ENCODE data around the gene BCL2. TPM values are rescaled to one million over a fixed set of nuclear protein-coding genes. Genes with fewer than 3 reads are reported as not detected.
A peak's percentile ranks its signal among the peaks of the same experiment; 100 is the strongest.
"Not testable (repeated sequence)": the region's sequence is repeated elsewhere in the genome, so short reads cannot be mapped to it uniquely, and the experiment has no call there.

BCL2 gene
- total and polyA plus RNA-seq, 3 donors from 2014 or later, result 6.3 to 20.8 (median 16.0) TPM

DNA sequence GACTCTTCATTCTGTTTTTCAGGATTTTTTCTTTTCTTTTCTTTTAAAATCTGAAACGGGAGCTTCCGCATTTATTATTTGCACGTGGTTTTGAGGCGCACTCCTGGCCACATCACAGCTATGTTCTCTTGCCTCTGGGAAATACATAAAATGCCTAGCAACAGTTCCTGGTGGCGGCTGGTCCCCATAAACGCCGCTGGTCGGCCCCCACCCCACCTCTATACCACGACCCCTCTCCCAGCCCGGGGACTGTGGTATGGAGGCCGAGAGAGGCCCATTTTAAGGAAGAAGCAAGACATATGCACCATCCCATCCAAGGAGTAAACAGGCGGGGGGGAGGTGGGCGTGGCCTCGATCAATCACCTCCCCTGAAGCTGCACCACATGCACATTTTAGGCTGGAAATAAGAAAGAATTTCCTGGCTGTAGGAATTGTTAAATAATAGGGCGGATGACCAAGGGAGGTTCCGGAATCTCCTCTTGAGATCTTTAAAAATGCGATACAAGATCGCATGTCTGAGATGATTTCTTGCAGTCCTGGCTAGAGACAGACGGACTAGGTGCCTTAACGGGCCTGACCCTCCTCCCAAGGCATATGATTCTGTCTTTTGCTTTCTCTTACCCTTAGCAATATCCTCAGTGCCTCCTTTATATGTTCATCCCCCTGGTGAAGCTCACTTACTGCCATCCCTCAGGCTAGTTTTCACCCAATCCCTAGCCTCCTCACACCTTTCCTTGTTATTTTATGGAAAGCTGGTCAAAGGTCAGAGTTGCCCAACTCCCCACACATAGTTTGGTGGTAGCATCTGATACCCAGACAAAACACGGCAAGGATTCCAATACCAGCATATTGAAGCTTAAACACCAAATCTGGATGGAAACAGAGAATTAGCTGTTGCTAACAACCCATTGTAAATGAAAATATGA lies 82.4 kb downstream of the BCL2 start:
- peak; percentile 78 for DNase-seq
- H3K4me1 ChIP-seq, result peaks cover 50% of the 10 kb centered on the region
- H3K27ac ChIP-seq, result peak overlapping the region; percentile 83 to 89
- intact Hi-C loops (cut with DNase I; ENCODE audit: low total_unique reads), result no loop called here
- WGBS, 2 donors, result 55 to 64% methylated on average over 18 to 21 of the region's 21 CpGs
- no peaks in the 10 kb centered on the region for H3K27me3 ChIP-seq
- H3K36me3 ChIP-seq (ENCODE audit: low read depth, missing control alignments), result no peaks in the 10 kb centered on the region
- H3K4me3 ChIP-seq, result peak overlapping the region; percentile 24 to 31
- no peaks in the 10 kb centered on the region for H3K9me3 ChIP-seq
- TF ChIP-seq, protein P1, sequence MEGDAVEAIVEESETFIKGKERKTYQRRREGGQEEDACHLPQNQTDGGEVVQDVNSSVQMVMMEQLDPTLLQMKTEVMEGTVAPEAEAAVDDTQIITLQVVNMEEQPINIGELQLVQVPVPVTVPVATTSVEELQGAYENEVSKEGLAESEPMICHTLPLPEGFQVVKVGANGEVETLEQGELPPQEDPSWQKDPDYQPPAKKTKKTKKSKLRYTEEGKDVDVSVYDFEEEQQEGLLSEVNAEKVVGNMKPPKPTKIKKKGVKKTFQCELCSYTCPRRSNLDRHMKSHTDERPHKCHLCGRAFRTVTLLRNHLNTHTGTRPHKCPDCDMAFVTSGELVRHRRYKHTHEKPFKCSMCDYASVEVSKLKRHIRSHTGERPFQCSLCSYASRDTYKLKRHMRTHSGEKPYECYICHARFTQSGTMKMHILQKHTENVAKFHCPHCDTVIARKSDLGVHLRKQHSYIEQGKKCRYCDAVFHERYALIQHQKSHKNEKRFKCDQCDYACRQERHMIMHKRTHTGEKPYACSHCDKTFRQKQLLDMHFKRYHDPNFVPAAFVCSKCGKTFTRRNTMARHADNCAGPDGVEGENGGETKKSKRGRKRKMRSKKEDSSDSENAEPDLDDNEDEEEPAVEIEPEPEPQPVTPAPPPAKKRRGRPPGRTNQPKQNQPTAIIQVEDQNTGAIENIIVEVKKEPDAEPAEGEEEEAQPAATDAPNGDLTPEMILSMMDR (IDR thresholded peaks at IDR 0.05), result no peak
- no peak for TF ChIP-seq POLR2A (IDR thresholded peaks at IDR 0.05)

DNA sequence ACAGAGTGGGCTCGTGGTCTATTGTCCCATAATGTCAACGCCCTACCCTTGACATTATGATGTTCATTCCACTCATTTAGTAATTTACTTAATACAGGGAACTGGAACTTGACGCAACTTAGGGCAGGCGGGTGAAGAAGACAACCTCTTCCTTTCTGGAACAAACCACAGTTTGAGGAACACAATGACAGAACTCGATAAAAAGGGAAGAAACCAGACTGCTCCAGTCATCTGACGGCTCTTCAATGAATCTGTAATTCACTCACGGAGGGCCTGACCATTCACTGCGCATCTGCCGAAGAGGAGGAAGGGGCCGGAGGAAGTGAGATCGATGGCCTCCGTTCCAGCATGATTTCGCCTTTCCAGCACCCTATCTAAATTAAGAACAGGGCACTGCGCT lies 83.2 kb downstream of the BCL2 start:
- DNase-seq, result peak; percentile 35
- no peaks in the 10 kb centered on the region for H3K27me3 ChIP-seq
- no peak for TF ChIP-seq POLR2A (IDR thresholded peaks at IDR 0.05)
- TF ChIP-seq, protein P1 (IDR thresholded peaks at IDR 0.05), result no peak
- peak overlapping the region; percentile 83 to 89 for H3K27ac ChIP-seq
- H3K4me1 ChIP-seq, result peaks cover 45% of the 10 kb centered on the region
- H3K36me3 ChIP-seq (ENCODE audit: low read depth, missing control alignments), result no peaks in the 10 kb centered on the region
- H3K9me3 ChIP-seq, result no peaks in the 10 kb centered on the region
- H3K4me3 ChIP-seq, result peak overlapping the region; percentile 24 to 31
- 53 to 64% methylated on average over 14 of the region's 14 CpGs for WGBS, 2 donors
- intact Hi-C loops (cut with DNase I; ENCODE audit: low total_unique reads), result no loop called here

DNA sequence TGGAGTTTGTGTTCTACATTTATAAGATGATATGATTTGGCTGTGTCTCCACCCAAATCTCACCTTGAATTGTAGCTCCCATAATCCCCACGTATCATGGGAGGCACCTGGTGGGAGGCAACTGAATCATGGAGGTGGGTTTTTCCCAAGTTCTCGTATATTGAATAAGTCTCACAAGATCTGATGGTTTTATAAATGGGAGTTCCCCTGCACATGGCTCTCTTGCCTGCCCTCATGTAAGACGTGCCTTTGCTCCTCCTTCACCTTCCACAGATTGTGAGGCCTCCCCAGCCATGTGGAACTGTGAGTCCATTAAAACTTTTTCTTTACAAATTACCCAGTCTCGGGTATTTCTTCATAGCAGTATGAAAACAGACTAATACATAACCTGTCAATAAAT lies 83.6 kb downstream of the BCL2 start:
- H3K4me1 ChIP-seq, result peaks cover 42% of the 10 kb centered on the region
- intact Hi-C loops (cut with DNase I; ENCODE audit: low total_unique reads); DNase-seq; H3K27me3 ChIP-seq; H3K36me3 ChIP-seq (ENCODE audit: low read depth, missing control alignments); H3K9me3 ChIP-seq: not testable (repeated sequence)
- peak overlapping the region in 1 of 2 donors; percentile 24 for H3K4me3 ChIP-seq
- 65 to 69% methylated on average over 4 of the region's 4 CpGs for WGBS, 2 donors
- H3K27ac ChIP-seq, result peak overlapping the region; percentile 83 to 89

DNA sequence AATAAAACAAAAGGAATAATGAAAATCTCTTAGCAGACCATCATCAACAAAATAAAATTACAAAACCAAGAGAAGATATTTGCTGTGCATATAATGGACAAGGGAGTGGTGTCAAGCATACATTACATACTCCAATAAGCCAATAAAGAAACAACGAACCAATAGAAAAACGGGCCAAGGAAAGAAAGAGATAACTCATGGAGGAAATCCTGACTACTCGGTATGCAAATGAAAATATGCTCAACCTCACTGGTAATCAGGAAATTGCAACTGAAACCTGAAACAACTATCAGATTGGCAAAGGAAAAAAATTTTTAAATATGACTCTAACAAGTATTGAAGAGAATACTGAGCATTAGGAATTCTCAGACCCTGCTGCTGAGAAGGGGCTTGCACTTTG lies 84.7 kb downstream of the BCL2 start:
- Histone ChIP-seq H3K9me3 (no peaks in the 10 kb centered on the region), H3K27ac (no peak overlapping the region), H3K36me3 (ENCODE audit: low read depth, missing control alignments) (no peaks in the 10 kb centered on the region), H3K4me3 (no peak overlapping the region), H3K27me3 (no peaks in the 10 kb centered on the region), H3K4me1 (peaks cover 39% of the 10 kb centered on the region)
- TF ChIP-seq, protein P1 (IDR thresholded peaks at IDR 0.05), result no peak
- TF ChIP-seq POLR2A (IDR thresholded peaks at IDR 0.05), result no peak
- 40 to 56% methylated on average over 3 of the region's 3 CpGs for WGBS, 2 donors
- DNase-seq, result no peak
- intact Hi-C loops (cut with DNase I; ENCODE audit: low total_unique reads), result no loop called here

DNA sequence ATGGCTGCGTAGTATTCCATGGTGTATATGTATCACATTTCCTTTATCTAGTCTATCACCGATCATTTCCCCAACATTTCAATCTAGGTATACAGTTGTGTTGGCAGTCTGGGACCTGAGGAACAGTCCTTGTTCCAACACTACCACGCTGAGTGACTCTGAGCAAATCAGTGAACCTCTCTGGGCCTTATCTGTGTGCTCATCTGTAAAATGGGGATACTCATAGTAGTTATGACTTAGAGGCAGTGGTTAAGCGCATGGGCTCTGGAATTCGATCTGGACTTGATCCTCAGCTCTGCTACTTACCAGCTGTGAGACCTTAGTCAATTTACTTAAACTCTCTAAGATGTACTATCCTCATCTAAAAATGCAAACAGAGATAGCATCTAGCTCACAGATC lies 85.1 kb downstream of the BCL2 start:
- Histone ChIP-seq H3K27me3 (no peaks in the 10 kb centered on the region), H3K27ac (no peak overlapping the region), H3K4me3 (no peak overlapping the region), H3K4me1 (peaks cover 39% of the 10 kb centered on the region), H3K9me3 (no peaks in the 10 kb centered on the region), H3K36me3 (ENCODE audit: low read depth, missing control alignments) (no peaks in the 10 kb centered on the region)
- intact Hi-C loops (cut with DNase I; ENCODE audit: low total_unique reads), result no loop called here
- TF ChIP-seq, protein P1 (IDR thresholded peaks at IDR 0.05), result no peak
- TF ChIP-seq POLR2A (IDR thresholded peaks at IDR 0.05), result no peak
- no peak for DNase-seq
- WGBS, 2 donors, result 89 to 93% methylated on average over 4 to 5 of the region's 5 CpGs
